SK-N-SH treated with all-trans-retinoic acid at 6 μM for 48 hours (cell line): Measurements from ENCODE around the gene SPATS2L.

Experiments
- CSDC2 ChIP-seq: fragments of 250-450 bp; sonication (Bioruptor Pico); IDR thresholded peaks from 2 replicates; pipeline ENCODE4 v1.5.0; 2020; ENCODE audit warnings: mild to moderate bottlenecking, moderate library complexity
- GLIS3 ChIP-seq: fragments of 250-450 bp; sonication (Bioruptor Pico); IDR thresholded peaks from 2 replicates; pipeline ENCODE4 v1.5.0; 2020; ENCODE audit warnings: mild to moderate bottlenecking, moderate library complexity
- ISL1 ChIP-seq: fragments of 250-450 bp; sonication (Bioruptor Pico); IDR thresholded peaks from 2 replicates; pipeline ENCODE4 v2.1.2; 2022; ENCODE audit warnings: mild to moderate bottlenecking, moderate library complexity
- ZFP3 ChIP-seq: fragments of 250-450 bp; sonication (Bioruptor Pico); IDR thresholded peaks from 2 replicates; pipeline ENCODE4 v1.5.0; 2020; ENCODE audit warnings: mild to moderate bottlenecking, moderate library complexity

DNA sequence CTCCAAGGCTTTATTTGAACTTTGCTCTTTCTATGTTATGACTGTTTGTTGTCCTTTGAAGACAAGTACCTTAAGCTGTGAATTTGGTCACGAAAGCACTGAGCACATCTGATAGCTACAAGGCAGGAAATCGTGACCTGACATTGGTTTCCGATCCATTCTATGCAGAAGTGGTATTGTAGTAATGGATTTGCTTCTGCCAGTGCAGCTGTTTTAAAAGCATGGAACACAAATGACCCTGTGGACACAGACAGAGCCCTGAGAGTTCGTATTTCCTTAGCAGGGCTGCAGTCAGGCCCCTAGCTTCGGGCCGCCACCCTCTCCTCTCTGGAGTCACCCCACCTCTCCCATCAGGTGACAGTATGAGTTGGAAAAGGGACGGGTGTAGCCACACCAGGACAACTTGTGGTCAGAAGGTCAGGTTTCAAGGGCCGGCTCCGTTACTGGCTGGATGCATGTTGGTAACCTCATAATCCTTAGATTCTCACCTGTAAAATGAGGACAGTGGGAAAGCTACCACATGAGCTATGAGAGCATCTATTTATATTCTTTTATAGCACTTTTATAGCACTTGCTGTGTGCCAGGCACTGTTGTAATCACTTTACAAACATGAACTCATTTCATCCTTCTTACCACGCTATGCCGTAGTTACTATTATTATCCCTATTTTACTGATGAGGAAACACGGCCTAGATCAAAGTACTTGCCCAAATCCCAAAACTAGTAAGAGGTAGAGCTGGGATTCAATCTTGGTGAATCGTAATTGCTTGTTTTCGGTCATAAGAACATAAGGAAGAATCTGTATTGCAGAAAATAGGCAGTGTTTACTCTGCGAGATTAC is 70.2 kb downstream of the SPATS2L start:
- TF ChIP-seq ZFP3 (CRISPR knock-in tag): no peak
- no peak for TF ChIP-seq GLIS3 (CRISPR knock-in tag)
- TF ChIP-seq CSDC2 (CRISPR knock-in tag): no peak
- no peak for TF ChIP-seq ISL1
